ENCODE measurements around the gene KIAA0930.

The KIAA0930 gene

GRCh38 chr22:45210991-45211390 is 29.7 kb downstream of the KIAA0930 start:
- no peak for DNase-seq (ENCODE audit: low spot score)
- TF ChIP-seq CTCF (IDR thresholded peaks at IDR 0.05; ENCODE audit: extremely low read depth, missing control alignments) = no peak

- DNase-seq (ENCODE audit: low spot score) = no peak
- TF ChIP-seq CTCF (IDR thresholded peaks at IDR 0.05; ENCODE audit: extremely low read depth, missing control alignments) = no peak
Measured at GRCh38 chr22:45210577-45210976, 30.1 kb downstream of the KIAA0930 start.

- no peak for DNase-seq (ENCODE audit: low spot score)
- TF ChIP-seq CTCF (IDR thresholded peaks at IDR 0.05; ENCODE audit: extremely low read depth, missing control alignments) = no peak
Measured at GRCh38 chr22:45210174-45210573, 30.5 kb downstream of the KIAA0930 start.

- DNase-seq (ENCODE audit: low spot score) = no peak
- peak; percentile 41 for TF ChIP-seq CTCF (IDR thresholded peaks at IDR 0.05; ENCODE audit: extremely low read depth, missing control alignments)
Measured at GRCh38 chr22:45208993-45209838, 31.5 kb downstream of the KIAA0930 start.

GRCh38 chr22:45208696-45208992 is 32.0 kb downstream of the KIAA0930 start:
- no peak for DNase-seq (ENCODE audit: low spot score)
- no peak for TF ChIP-seq CTCF (IDR thresholded peaks at IDR 0.05; ENCODE audit: extremely low read depth, missing control alignments)

- no peak for TF ChIP-seq CTCF (IDR thresholded peaks at IDR 0.05; ENCODE audit: extremely low read depth, missing control alignments)
- DNase-seq (ENCODE audit: low spot score) = no peak
Measured at GRCh38 chr22:45207981-45208664, 32.6 kb downstream of the KIAA0930 start.

GRCh38 chr22:45207533-45207932 is 33.2 kb downstream of the KIAA0930 start:
- DNase-seq (ENCODE audit: low spot score) = no peak
- no peak for TF ChIP-seq CTCF (IDR thresholded peaks at IDR 0.05; ENCODE audit: extremely low read depth, missing control alignments)
